MM.1S (cell line): Measurements from ENCODE around the gene KIF5C.

Experiments
- EZH2 ChIP-seq: fragments of 300-600 bp; sonication (generic); optimal IDR thresholded peaks from 2 replicates; pipeline ENCODE3; 2017; ENCODE audit warnings: low read depth, mild to moderate bottlenecking, antibody characterized with exemption, low read length, mixed read lengths
- EZH2phosphoT487 ChIP-seq: fragments of 300-600 bp; sonication (generic); IDR thresholded peaks from 2 replicates; pipeline ENCODE4 v1.6.1; 2018; ENCODE audit warnings: antibody characterized with exemption, low read length
- TF ChIP-seq, protein P1 (sequence below): fragments of 300-600 bp; sonication (generic); IDR thresholded peaks from 2 replicates; pipeline ENCODE4 v1.5.1; 2016; ENCODE audit warnings: antibody characterized with exemption, low read length, mixed read lengths

DNA sequence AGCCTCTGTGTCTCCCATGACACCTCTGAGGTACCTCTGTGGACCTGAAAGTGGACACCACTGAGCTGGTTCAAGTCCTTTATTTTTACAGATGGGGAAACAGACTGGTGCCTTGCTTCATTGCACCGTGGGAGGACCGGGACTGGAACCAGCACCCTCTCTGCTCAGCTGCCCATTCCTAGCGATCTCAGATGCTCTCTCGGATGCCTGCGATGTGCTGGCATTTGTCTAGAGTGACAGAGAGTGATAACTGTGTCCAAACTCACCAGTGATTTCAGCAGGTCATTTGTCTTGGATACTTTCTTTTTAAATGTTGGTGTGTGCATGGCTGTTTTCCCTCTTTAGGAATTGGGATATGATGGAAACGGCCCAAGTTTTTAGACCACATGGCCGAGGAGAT lies 133.4 kb downstream of the KIF5C start:
- TF ChIP-seq, protein P1, sequence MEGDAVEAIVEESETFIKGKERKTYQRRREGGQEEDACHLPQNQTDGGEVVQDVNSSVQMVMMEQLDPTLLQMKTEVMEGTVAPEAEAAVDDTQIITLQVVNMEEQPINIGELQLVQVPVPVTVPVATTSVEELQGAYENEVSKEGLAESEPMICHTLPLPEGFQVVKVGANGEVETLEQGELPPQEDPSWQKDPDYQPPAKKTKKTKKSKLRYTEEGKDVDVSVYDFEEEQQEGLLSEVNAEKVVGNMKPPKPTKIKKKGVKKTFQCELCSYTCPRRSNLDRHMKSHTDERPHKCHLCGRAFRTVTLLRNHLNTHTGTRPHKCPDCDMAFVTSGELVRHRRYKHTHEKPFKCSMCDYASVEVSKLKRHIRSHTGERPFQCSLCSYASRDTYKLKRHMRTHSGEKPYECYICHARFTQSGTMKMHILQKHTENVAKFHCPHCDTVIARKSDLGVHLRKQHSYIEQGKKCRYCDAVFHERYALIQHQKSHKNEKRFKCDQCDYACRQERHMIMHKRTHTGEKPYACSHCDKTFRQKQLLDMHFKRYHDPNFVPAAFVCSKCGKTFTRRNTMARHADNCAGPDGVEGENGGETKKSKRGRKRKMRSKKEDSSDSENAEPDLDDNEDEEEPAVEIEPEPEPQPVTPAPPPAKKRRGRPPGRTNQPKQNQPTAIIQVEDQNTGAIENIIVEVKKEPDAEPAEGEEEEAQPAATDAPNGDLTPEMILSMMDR = no peak
- TF ChIP-seq EZH2 (no peak), EZH2phosphoT487 (no peak)
